Measurements from ENCODE around the gene PALLD.
A peak's percentile ranks its signal among the peaks of the same experiment; 100 is the strongest.

PALLD gene

DNA sequence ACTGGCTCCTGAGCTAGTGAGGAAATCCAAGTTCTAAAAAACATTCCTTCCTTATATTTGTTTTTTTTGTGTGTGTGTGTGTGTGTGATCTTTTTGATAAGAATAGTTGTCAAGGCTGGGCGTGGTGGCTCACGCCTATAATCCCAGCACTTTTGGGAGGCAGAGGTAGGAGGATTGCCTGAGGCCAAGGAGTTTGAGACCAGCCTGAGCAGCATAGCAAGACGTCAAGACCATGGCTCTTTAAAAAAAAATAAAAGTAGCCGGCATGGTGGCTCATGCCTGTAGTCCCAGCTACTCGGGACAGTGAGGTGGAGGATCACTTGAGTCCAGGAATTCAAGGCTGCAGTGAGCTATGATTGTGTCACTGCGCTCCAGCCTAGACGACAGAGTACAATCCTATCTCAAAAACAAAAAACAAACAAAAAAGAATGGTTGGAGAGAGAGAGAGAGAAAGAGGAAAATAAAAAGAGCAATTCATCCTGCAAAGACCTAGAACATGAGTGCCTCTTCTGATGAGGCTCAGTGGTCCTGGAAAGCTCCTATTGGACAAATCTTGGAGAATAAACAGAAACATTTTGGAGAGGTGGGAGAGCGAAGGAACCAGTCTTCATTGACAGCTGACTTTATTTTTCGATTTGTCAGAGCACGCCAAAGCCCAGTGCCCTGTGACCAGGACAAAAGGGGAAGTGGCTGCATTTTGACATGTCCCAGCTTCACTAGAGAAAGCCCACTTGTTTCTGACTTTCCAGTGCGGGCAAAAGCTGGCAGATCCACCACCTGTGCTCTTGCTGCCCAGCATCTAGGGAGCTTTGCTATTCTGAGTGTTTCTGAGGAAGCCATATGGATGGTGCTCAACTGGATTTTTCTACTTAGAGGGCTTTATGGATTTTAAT lies 244.7 kb downstream of the PALLD start:
- H2AK5ac ChIP-seq (ENCODE audit: low read depth, low read length), result no peak overlapping the region
- no peak overlapping the region for H4K8ac ChIP-seq (ENCODE audit: low read depth, low read length)
- no CpG with 5 or more reads among the region's 11 CpGs for WGBS, 2 donors (ENCODE audit: extremely low coverage in 2 of 2, insufficient read length in 2 of 2, insufficient replicate concordance in 1 of 2)
- H3K36me3 ChIP-seq (replicated peaks in 1 of 2; ENCODE audit: control insufficient read depth in 2 of 2, insufficient read depth in 2 of 2, low read length in 2 of 2), result no peaks in the 10 kb centered on the region
- H2BK5ac ChIP-seq (ENCODE audit: low read length), result no peak overlapping the region
- no peak overlapping the region for H3K4ac ChIP-seq (ENCODE audit: low read length)
- no peaks in the 10 kb centered on the region for H3K79me1 ChIP-seq (ENCODE audit: low read depth, low read length)
- no peak overlapping the region for H2AFZ ChIP-seq (ENCODE audit: low read length)
- H3K27ac ChIP-seq (replicated peaks; ENCODE audit: low read length), result no peak overlapping the region
- H3K14ac ChIP-seq (ENCODE audit: low read length), result no peak overlapping the region
- H3K18ac ChIP-seq (ENCODE audit: low read length), result no peak overlapping the region
- no peak overlapping the region for H3K9ac ChIP-seq (ENCODE audit: low read depth, low read length, poor library complexity)
- no peak overlapping the region for H3K4me3 ChIP-seq (ENCODE audit: low read length in 2 of 2)
- no peak overlapping the region for H2BK12ac ChIP-seq (ENCODE audit: low read length)
- H4K91ac ChIP-seq (ENCODE audit: low read depth, low read length, poor library complexity), result no peak overlapping the region
- no peak overlapping the region for H3K4me2 ChIP-seq (ENCODE audit: insufficient read depth, low read length, poor library complexity, severe bottlenecking)
- H3K9me3 ChIP-seq (replicated peaks in 1 of 2; ENCODE audit: control insufficient read depth in 2 of 2, insufficient read depth in 1 of 2, low read depth in 1 of 2, low read length in 2 of 2), result no peaks in the 10 kb centered on the region
- no peak overlapping the region for H2BK15ac ChIP-seq (ENCODE audit: low read length)
- peaks cover 11 to 23% of the 10 kb centered on the region in 2 donors for H3K4me1 ChIP-seq (ENCODE audit: control insufficient read depth in 2 of 2, insufficient read depth in 1 of 2, low read depth in 1 of 2, low read length in 2 of 2)
- DNase-seq (ENCODE audit: low spot score), result no peak
- H2BK120ac ChIP-seq (ENCODE audit: low read depth, low read length), result no peak overlapping the region
- no peaks in the 10 kb centered on the region for H3K27me3 ChIP-seq (ENCODE audit: control insufficient read depth in 3 of 3, insufficient read depth in 3 of 3, low read depth in 1 of 3, low read length in 3 of 3)
- H3K23ac ChIP-seq (ENCODE audit: low read depth, low read length, poor library complexity), result no peak overlapping the region

DNA sequence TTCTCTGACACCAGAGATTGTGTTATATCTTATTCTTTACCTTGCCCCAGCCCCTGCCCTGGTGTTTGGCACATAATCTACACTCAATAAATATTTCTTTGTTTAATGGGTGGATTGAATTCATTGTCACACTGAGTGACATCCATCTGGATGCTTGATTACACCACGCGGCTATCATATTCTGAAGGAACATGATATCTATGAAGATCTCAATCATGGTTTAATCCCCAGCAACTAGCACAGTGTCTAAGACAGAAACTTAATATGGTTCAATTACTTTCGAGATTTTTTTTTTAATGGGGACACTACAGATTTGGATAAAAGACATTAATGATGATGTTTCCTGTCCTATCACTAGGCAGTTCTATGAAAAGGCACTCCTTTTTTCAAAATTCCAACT lies 246.3 kb downstream of the PALLD start:
- H2BK12ac ChIP-seq (ENCODE audit: low read length), result no peak overlapping the region
- H3K4me2 ChIP-seq (ENCODE audit: insufficient read depth, low read length, poor library complexity, severe bottlenecking), result no peak overlapping the region
- H4K91ac ChIP-seq (ENCODE audit: low read depth, low read length, poor library complexity), result no peak overlapping the region
- no peak overlapping the region for H2BK15ac ChIP-seq (ENCODE audit: low read length)
- H2AK5ac ChIP-seq (ENCODE audit: low read depth, low read length), result no peak overlapping the region
- no peak overlapping the region for H2BK120ac ChIP-seq (ENCODE audit: low read depth, low read length)
- no peak overlapping the region for H3K4ac ChIP-seq (ENCODE audit: low read length)
- no peaks in the 10 kb centered on the region for H3K9me3 ChIP-seq (replicated peaks in 1 of 2; ENCODE audit: control insufficient read depth in 2 of 2, insufficient read depth in 1 of 2, low read depth in 1 of 2, low read length in 2 of 2)
- no peak overlapping the region for H2BK5ac ChIP-seq (ENCODE audit: low read length)
- WGBS, 2 donors (ENCODE audit: extremely low coverage in 2 of 2, insufficient read length in 2 of 2, insufficient replicate concordance in 1 of 2), result no CpG with 5 or more reads among the region's 3 CpGs
- no peak overlapping the region for H3K9ac ChIP-seq (ENCODE audit: low read depth, low read length, poor library complexity)
- no peak overlapping the region for H3K18ac ChIP-seq (ENCODE audit: low read length)
- no peaks in the 10 kb centered on the region for H3K36me3 ChIP-seq (replicated peaks in 1 of 2; ENCODE audit: control insufficient read depth in 2 of 2, insufficient read depth in 2 of 2, low read length in 2 of 2)
- no peak overlapping the region for H2AFZ ChIP-seq (ENCODE audit: low read length)
- H3K4me3 ChIP-seq (ENCODE audit: low read length in 2 of 2), result no peak overlapping the region
- no peak overlapping the region for H3K14ac ChIP-seq (ENCODE audit: low read length)
- no peak overlapping the region for H3K27ac ChIP-seq (replicated peaks; ENCODE audit: low read length)
- no peak for DNase-seq (ENCODE audit: low spot score)
- no peak overlapping the region for H4K8ac ChIP-seq (ENCODE audit: low read depth, low read length)
- H3K4me1 ChIP-seq (ENCODE audit: control insufficient read depth in 2 of 2, insufficient read depth in 1 of 2, low read depth in 1 of 2, low read length in 2 of 2), result peaks cover 5 to 7% of the 10 kb centered on the region in 2 donors
- no peak overlapping the region for H3K23ac ChIP-seq (ENCODE audit: low read depth, low read length, poor library complexity)
- no peaks in the 10 kb centered on the region for H3K27me3 ChIP-seq (ENCODE audit: control insufficient read depth in 3 of 3, insufficient read depth in 3 of 3, low read depth in 1 of 3, low read length in 3 of 3)
- H3K79me1 ChIP-seq (ENCODE audit: low read depth, low read length), result no peaks in the 10 kb centered on the region

DNA sequence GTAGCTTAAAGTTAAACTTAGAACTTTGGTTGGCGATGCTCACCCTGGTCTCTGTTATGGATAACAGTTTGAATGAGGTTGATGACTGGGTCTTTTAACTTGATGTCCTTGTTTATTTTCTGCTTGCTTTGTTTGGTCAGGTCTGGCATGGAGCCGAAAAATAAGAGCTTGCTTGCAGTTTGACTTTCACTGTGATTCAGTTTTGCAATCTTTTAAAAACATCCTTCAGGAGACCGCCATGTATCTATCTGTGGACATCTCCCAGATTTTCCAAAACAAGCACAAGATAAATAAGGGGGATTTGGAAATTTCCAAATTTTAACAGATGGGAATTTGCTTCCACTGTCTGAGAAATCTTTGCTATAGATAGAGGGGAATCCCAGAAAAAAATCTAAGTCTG lies 246.7 kb downstream of the PALLD start:
- Histone ChIP-seq H4K8ac (ENCODE audit: low read depth, low read length) (no peak overlapping the region), H3K23ac (ENCODE audit: low read depth, low read length, poor library complexity) (no peak overlapping the region), H2BK5ac (ENCODE audit: low read length) (no peak overlapping the region), H2BK12ac (ENCODE audit: low read length) (no peak overlapping the region), H3K27ac (replicated peaks; ENCODE audit: low read length) (no peak overlapping the region), H3K14ac (ENCODE audit: low read length) (no peak overlapping the region), H3K4ac (ENCODE audit: low read length) (no peak overlapping the region), H3K4me3 (ENCODE audit: low read length in 2 of 2) (no peak overlapping the region), H2AK5ac (ENCODE audit: low read depth, low read length) (no peak overlapping the region), H3K18ac (ENCODE audit: low read length) (no peak overlapping the region), H3K9me3 (replicated peaks in 1 of 2; ENCODE audit: control insufficient read depth in 2 of 2, insufficient read depth in 1 of 2, low read depth in 1 of 2, low read length in 2 of 2) (peaks cover 0 to 3% of the 10 kb centered on the region in 2 donors), H3K9ac (ENCODE audit: low read depth, low read length, poor library complexity) (no peak overlapping the region), H3K36me3 (replicated peaks in 1 of 2; ENCODE audit: control insufficient read depth in 2 of 2, insufficient read depth in 2 of 2, low read length in 2 of 2) (no peaks in the 10 kb centered on the region), H3K4me2 (ENCODE audit: insufficient read depth, low read length, poor library complexity, severe bottlenecking) (no peak overlapping the region), H4K91ac (ENCODE audit: low read depth, low read length, poor library complexity) (no peak overlapping the region), H2BK120ac (ENCODE audit: low read depth, low read length) (no peak overlapping the region), H2AFZ (ENCODE audit: low read length) (peak overlapping the region; percentile 12), H2BK15ac (ENCODE audit: low read length) (no peak overlapping the region), H3K4me1 (ENCODE audit: control insufficient read depth in 2 of 2, insufficient read depth in 1 of 2, low read depth in 1 of 2, low read length in 2 of 2) (peaks cover 5 to 7% of the 10 kb centered on the region in 2 donors), H3K79me1 (ENCODE audit: low read depth, low read length) (no peaks in the 10 kb centered on the region), H3K27me3 (ENCODE audit: control insufficient read depth in 3 of 3, insufficient read depth in 3 of 3, low read depth in 1 of 3, low read length in 3 of 3) (no peaks in the 10 kb centered on the region)
- no CpG with 5 or more reads among the region's 3 CpGs for WGBS, 2 donors (ENCODE audit: extremely low coverage in 2 of 2, insufficient read length in 2 of 2, insufficient replicate concordance in 1 of 2)
- DNase-seq (ENCODE audit: low spot score), result no peak

DNA sequence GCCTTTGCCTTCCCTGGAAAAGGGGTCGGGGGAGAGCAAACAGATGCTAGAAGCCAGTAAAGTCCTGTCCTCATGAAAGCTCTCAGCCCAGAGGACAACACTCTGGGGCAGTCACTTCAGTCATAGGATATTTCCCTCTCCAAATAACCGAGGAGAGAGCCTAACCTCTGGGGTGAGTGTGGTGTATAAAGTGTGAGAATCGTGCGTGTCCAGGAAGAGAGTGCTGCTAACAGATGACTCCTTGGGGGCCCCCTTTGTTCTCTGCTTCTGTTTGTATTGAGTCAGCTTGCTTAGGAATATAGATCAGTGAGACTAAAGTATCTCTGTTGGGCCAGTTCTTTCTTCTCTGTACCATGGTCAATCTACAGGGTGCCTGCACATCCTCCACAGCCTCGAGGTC lies 247.2 kb downstream of the PALLD start:
- Histone ChIP-seq H3K23ac (ENCODE audit: low read depth, low read length, poor library complexity) (no peak overlapping the region), H3K27me3 (ENCODE audit: control insufficient read depth in 3 of 3, insufficient read depth in 3 of 3, low read depth in 1 of 3, low read length in 3 of 3) (no peaks in the 10 kb centered on the region), H2BK15ac (ENCODE audit: low read length) (no peak overlapping the region), H3K18ac (ENCODE audit: low read length) (no peak overlapping the region), H3K36me3 (replicated peaks in 1 of 2; ENCODE audit: control insufficient read depth in 2 of 2, insufficient read depth in 2 of 2, low read length in 2 of 2) (no peaks in the 10 kb centered on the region), H3K79me1 (ENCODE audit: low read depth, low read length) (no peaks in the 10 kb centered on the region), H2AFZ (ENCODE audit: low read length) (peak overlapping the region; percentile 12), H3K4me2 (ENCODE audit: insufficient read depth, low read length, poor library complexity, severe bottlenecking) (no peak overlapping the region), H3K4me1 (ENCODE audit: control insufficient read depth in 2 of 2, insufficient read depth in 1 of 2, low read depth in 1 of 2, low read length in 2 of 2) (peaks cover 5 to 7% of the 10 kb centered on the region in 2 donors), H3K4me3 (ENCODE audit: low read length in 2 of 2) (no peak overlapping the region), H3K14ac (ENCODE audit: low read length) (no peak overlapping the region), H3K9ac (ENCODE audit: low read depth, low read length, poor library complexity) (no peak overlapping the region), H3K4ac (ENCODE audit: low read length) (no peak overlapping the region), H4K91ac (ENCODE audit: low read depth, low read length, poor library complexity) (no peak overlapping the region), H2BK5ac (ENCODE audit: low read length) (no peak overlapping the region), H3K27ac (replicated peaks; ENCODE audit: low read length) (no peak overlapping the region), H2AK5ac (ENCODE audit: low read depth, low read length) (no peak overlapping the region), H2BK120ac (ENCODE audit: low read depth, low read length) (no peak overlapping the region), H2BK12ac (ENCODE audit: low read length) (no peak overlapping the region), H3K9me3 (replicated peaks in 1 of 2; ENCODE audit: control insufficient read depth in 2 of 2, insufficient read depth in 1 of 2, low read depth in 1 of 2, low read length in 2 of 2) (peaks cover 0 to 4% of the 10 kb centered on the region in 2 donors), H4K8ac (ENCODE audit: low read depth, low read length) (no peak overlapping the region)
- DNase-seq (ENCODE audit: low spot score), result no peak
- WGBS, 2 donors (ENCODE audit: extremely low coverage in 2 of 2, insufficient read length in 2 of 2, insufficient replicate concordance in 1 of 2), result no CpG with 5 or more reads among the region's 5 CpGs

Measured in neuronal stem cell (in vitro differentiated cells).